Upper lobe of right lung (tissue), 1 donor: ENCODE results near the gene INPP1. TPM values are rescaled to one million over a fixed set of nuclear protein-coding genes. Genes with fewer than 3 reads are reported as not detected.

Source experiments
- ATAC-seq: fragments of 200-7000 bp; cut with Tn5 transposase; one replicate; pipeline ENCODE4 v1.9.1; 2020; ENCODE audit warnings: mild to moderate bottlenecking, moderate library complexity
- DNase-seq: peaks from one replicate; pipeline ENCODE4 v3.0.0-alpha.2; 2020
- H3K27ac ChIP-seq: fragments of 200-600 bp; one replicate; pipeline ENCODE4 v1.8.0; 2022
- H3K27me3 ChIP-seq: fragments of 200-600 bp; one replicate; pipeline ENCODE4 v1.8.0; 2022; ENCODE audit warnings: mild to moderate bottlenecking
- H3K36me3 ChIP-seq: fragments of 200-600 bp; one replicate; pipeline ENCODE4 v1.8.0; 2022
- H3K4me1 ChIP-seq: fragments of 200-600 bp; one replicate; pipeline ENCODE4 v1.8.0; 2022
- H3K4me3 ChIP-seq: fragments of 200-600 bp; one replicate; pipeline ENCODE4 v1.8.0; 2022; ENCODE audit warnings: mild to moderate bottlenecking
- H3K9me3 ChIP-seq: fragments of 200-600 bp; one replicate; pipeline ENCODE4 v1.8.0; 2022
- CTCF ChIP-seq: fragments of 200-600 bp; IDR thresholded peaks from one replicate; pipeline ENCODE4 v1.8.0; 2022; ENCODE audit warnings: antibody characterized with exemption
- intact Hi-C: fragments of 100-400 bp; cut with DNase I; formaldehyde crosslinking; loops from one replicate; pipeline ENCODE4 v1.11.0; 2022
- total RNA-seq: library from RNA; stranded (reverse); fragmentation: NEBNext Ultra II Directional; extraction: Animal tissue kit (Norgen Biotek cat#: 25700); gene quantifications from one replicate; pipeline ENCODE4 v1.2.1, GENCODE V29; 2021
- donor health status: DM: no; HTN: yes; CAD: no; lungs with severe emphysema.

INPP1 gene
- total RNA-seq, 1 donor from 2014 or later = 38.1 TPM

- peak overlapping the region; percentile 85 for H3K27ac ChIP-seq
- H3K9me3 ChIP-seq = no peaks in the 10 kb centered on the region
- ATAC-seq (peak; percentile 3), DNase-seq (no peak)
- no peaks in the 10 kb centered on the region for H3K27me3 ChIP-seq
- H3K36me3 ChIP-seq = no peaks in the 10 kb centered on the region
- H3K4me3 ChIP-seq = peak overlapping the region; percentile 74
- intact Hi-C loops = no loop called here
- no peak for TF ChIP-seq CTCF
- peaks cover 22% of the 10 kb centered on the region for H3K4me1 ChIP-seq
These were observed 24.3 kb upstream of the INPP1 start for GRCh38 chr2:190318931-190319554.

- intact Hi-C loops = no loop called here
- peaks cover 18% of the 10 kb centered on the region for H3K4me1 ChIP-seq
- ATAC-seq (peak; percentile 99), DNase-seq (peak; percentile 99)
- H3K36me3 ChIP-seq = no peaks in the 10 kb centered on the region
- H3K27me3 ChIP-seq = no peaks in the 10 kb centered on the region
- H3K4me3 ChIP-seq = peak within 1 kb of the TSS; percentile 74
- peak; percentile 77 for TF ChIP-seq CTCF
- H3K9me3 ChIP-seq = no peaks in the 10 kb centered on the region
- H3K27ac ChIP-seq = peak within 1 kb of the TSS; percentile 85
These were observed 23.6 kb upstream of the INPP1 start, which contains the start of gene HIBCH for GRCh38 chr2:190319555-190320498. Gene HIBCH (minus strand): TSS chr2:190319826. CDS start chr2:190319750, 76 bp downstream.

GRCh38 chr2:190320696-190321095 lies 22.7 kb upstream of the INPP1 start:
- Histone ChIP-seq H3K36me3 (no peaks in the 10 kb centered on the region), H3K27ac (peak overlapping the region; percentile 85), H3K4me1 (peaks cover 15% of the 10 kb centered on the region), H3K9me3 (no peaks in the 10 kb centered on the region), H3K27me3 (no peaks in the 10 kb centered on the region), H3K4me3 (no peak overlapping the region)
- intact Hi-C loops = no loop called here
- no peak for TF ChIP-seq CTCF
- ATAC-seq = no peak
- no peak for DNase-seq

DNA sequence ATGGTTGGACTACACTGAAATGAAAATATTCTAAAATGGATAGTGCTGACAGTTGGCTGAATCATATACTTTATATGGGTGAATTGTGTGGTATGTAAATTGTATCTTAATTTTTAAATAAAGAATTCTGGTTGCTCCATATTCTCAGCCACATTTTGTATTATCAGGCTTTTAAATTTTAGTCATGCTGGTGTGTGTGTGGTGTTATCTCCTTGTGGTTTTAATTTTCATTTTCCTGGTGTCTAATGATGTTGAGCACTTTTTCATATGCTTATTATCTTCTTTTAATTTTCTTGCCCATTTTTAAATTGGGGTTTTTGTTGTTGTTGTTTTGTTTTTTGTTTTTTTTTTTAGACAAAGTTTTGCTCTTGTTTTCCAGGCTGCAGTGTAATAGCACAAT lies 20.0 kb upstream of the INPP1 start:
- no peak for ATAC-seq
- intact Hi-C loops = no loop called here

DNA sequence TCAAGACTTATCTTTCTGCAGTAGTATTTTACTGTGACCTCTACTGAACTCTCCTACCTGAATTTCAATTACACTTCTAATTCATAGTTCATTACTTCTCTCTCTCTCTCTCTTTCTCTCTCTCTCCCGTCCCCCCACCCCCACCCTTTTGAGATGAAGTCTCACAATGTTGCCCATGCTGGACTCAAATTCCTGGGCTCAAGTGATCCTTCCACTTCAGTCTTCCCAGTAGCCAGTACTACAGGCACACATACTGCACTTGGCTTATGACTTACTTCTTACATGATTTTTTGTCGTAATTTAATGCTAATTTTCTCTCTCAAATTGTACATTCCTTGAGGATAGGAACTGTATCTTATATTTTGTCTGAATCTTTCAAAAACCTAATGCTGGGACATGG lies 17.8 kb upstream of the INPP1 start:
- ATAC-seq = no peak
- no peaks in the 10 kb centered on the region for H3K36me3 ChIP-seq
- TF ChIP-seq CTCF = no peak
- H3K4me1 ChIP-seq = peaks cover under 1% of the 10 kb centered on the region
- H3K4me3 ChIP-seq = no peak overlapping the region
- no peaks in the 10 kb centered on the region for H3K9me3 ChIP-seq
- intact Hi-C loops = no loop called here
- H3K27ac ChIP-seq = no peak overlapping the region
- no peaks in the 10 kb centered on the region for H3K27me3 ChIP-seq
- DNase-seq = no peak

More for the DNA sequence above, 20.0 kb upstream of the INPP1 start:
- no peak for TF ChIP-seq CTCF
- Histone ChIP-seq H3K4me3 (no peak overlapping the region), H3K4me1 (peaks cover 11% of the 10 kb centered on the region), H3K36me3 (no peaks in the 10 kb centered on the region), H3K9me3 (no peaks in the 10 kb centered on the region), H3K27ac (no peak overlapping the region), H3K27me3 (no peaks in the 10 kb centered on the region)
- DNase-seq = no peak
